MM.1S (cell line): ENCODE data around the gene FCGR3B.

Experiments
- EZH2 ChIP-seq: fragments of 300-600 bp; sonication (generic); optimal IDR thresholded peaks from 2 replicates; pipeline ENCODE3; 2017; ENCODE audit warnings: low read depth, mild to moderate bottlenecking, antibody characterized with exemption, low read length, mixed read lengths
- TF ChIP-seq, protein P1 (sequence below): fragments of 300-600 bp; sonication (generic); IDR thresholded peaks from 2 replicates; pipeline ENCODE4 v1.5.1; 2016; ENCODE audit warnings: antibody characterized with exemption, low read length, mixed read lengths

- TF ChIP-seq, protein P1, sequence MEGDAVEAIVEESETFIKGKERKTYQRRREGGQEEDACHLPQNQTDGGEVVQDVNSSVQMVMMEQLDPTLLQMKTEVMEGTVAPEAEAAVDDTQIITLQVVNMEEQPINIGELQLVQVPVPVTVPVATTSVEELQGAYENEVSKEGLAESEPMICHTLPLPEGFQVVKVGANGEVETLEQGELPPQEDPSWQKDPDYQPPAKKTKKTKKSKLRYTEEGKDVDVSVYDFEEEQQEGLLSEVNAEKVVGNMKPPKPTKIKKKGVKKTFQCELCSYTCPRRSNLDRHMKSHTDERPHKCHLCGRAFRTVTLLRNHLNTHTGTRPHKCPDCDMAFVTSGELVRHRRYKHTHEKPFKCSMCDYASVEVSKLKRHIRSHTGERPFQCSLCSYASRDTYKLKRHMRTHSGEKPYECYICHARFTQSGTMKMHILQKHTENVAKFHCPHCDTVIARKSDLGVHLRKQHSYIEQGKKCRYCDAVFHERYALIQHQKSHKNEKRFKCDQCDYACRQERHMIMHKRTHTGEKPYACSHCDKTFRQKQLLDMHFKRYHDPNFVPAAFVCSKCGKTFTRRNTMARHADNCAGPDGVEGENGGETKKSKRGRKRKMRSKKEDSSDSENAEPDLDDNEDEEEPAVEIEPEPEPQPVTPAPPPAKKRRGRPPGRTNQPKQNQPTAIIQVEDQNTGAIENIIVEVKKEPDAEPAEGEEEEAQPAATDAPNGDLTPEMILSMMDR = no peak
- TF ChIP-seq EZH2 = no peak
Observed at GRCh38 chr1:161631076-161631475, at the start of gene FCGR3B.
